GM11168 (cell line): ENCODE measurements around the gene RASSF10.

Experiments used
- in situ Hi-C: fragments of 300-500 bp; cut with MboI; formaldehyde crosslinking; loops from one replicate; pipeline ENCODE4 v1.12.0; 2022; ENCODE audit warnings: low sequenced_read_pairs; ENCODE audit not compliant: unreplicated experiment

RASSF10 gene

GRCh38 chr11:13008625-13009475 is at the start of gene RASSF10:
Gene RASSF10 (plus strand): TSS chr11:13009316. CDS start chr11:13009577, 261 bp downstream.
- in situ Hi-C loops: no loop called here

GRCh38 chr11:12961615-12962014 is 47.5 kb upstream of the RASSF10 start:
- in situ Hi-C loops: loop anchor here (10.0 to 25.0 kb wide), 2 partner anchors 226 to 383 kb away; no protein-coding TSS in a partner anchor

GRCh38 chr11:12962306-12962705 is 46.8 kb upstream of the RASSF10 start:
- in situ Hi-C loops: loop anchor here (10.0 to 25.0 kb wide), 2 partner anchors 225 to 382 kb away; no protein-coding TSS in a partner anchor

- in situ Hi-C loops: loop anchor here (10.0 to 25.0 kb wide), 2 partner anchors 224 to 382 kb away; no protein-coding TSS in a partner anchor
These were observed 46.1 kb upstream of the RASSF10 start for GRCh38 chr11:12963051-12963450.

- in situ Hi-C loops: loop anchor here (10.0 to 25.0 kb wide), 2 partner anchors 223 to 381 kb away; no protein-coding TSS in a partner anchor
These were observed 45.2 kb upstream of the RASSF10 start for GRCh38 chr11:12963792-12964536.

- in situ Hi-C loops: loop anchor here (10.0 to 25.0 kb wide), 2 partner anchors 223 to 380 kb away; no protein-coding TSS in a partner anchor
These were observed 44.5 kb upstream of the RASSF10 start for GRCh38 chr11:12964650-12965049.

GRCh38 chr11:12966002-12966401 is 43.1 kb upstream of the RASSF10 start:
- in situ Hi-C loops: loop anchor here (10.0 to 25.0 kb wide), 2 partner anchors 221 to 379 kb away; no protein-coding TSS in a partner anchor

- in situ Hi-C loops: loop anchor here (10.0 to 25.0 kb wide), 2 partner anchors 219 to 377 kb away; no protein-coding TSS in a partner anchor
These were observed 41.0 kb upstream of the RASSF10 start for GRCh38 chr11:12968101-12968500.

GRCh38 chr11:12968826-12969225 is 40.3 kb upstream of the RASSF10 start:
- in situ Hi-C loops: loop anchor here (10.0 to 25.0 kb wide), 2 partner anchors 218 to 376 kb away; no protein-coding TSS in a partner anchor

- in situ Hi-C loops: loop anchor here (25.0 kb wide), 1 partner anchor 215 kb away; no protein-coding TSS in a partner anchor
These were observed 37.2 kb upstream of the RASSF10 start for GRCh38 chr11:12971955-12972354.

GRCh38 chr11:12973528-12974181 is 35.5 kb upstream of the RASSF10 start:
- in situ Hi-C loops: loop anchor here (25.0 kb wide), 1 partner anchor 214 kb away; no protein-coding TSS in a partner anchor

GRCh38 chr11:12975195-12975594 is 33.9 kb upstream of the RASSF10 start:
- in situ Hi-C loops: no loop called here

GRCh38 chr11:12979928-12980689 is 29.0 kb upstream of the RASSF10 start:
- in situ Hi-C loops: no loop called here

- in situ Hi-C loops: no loop called here
These were observed 27.2 kb upstream of the RASSF10 start for GRCh38 chr11:12981676-12982522.

GRCh38 chr11:12983336-12983735 is 25.8 kb upstream of the RASSF10 start:
- in situ Hi-C loops: no loop called here

- in situ Hi-C loops: no loop called here
These were observed 22.8 kb upstream of the RASSF10 start for GRCh38 chr11:12986194-12986898.

GRCh38 chr11:12989428-12990161 is 19.5 kb upstream of the RASSF10 start:
- in situ Hi-C loops: no loop called here
